Mesothelial cell of epicardium (in vitro differentiated cells): Measurements from ENCODE around the gene FBXO45. TPM values are rescaled to one million over a fixed set of nuclear protein-coding genes. Genes with fewer than 3 reads are reported as not detected.
"Not testable (repeated sequence)": the region's sequence is repeated elsewhere in the genome, so short reads cannot be mapped to it uniquely, and the experiment has no call there.

Source experiments
- DNase-seq, 2 experiments: peaks; one replicate each; pipeline ENCODE4 v3.0.0; 2021; ENCODE audit warnings: low spot score in 2 of 2; ENCODE audit not compliant: unreplicated experiment in 2 of 2
- H3K27ac Mint-ChIP-seq: 2 replicates; pipeline ENCODE4 v1.8.0; 2021; ENCODE audit warnings: mixed read lengths
- H3K27me3 Mint-ChIP-seq: 2 replicates; pipeline ENCODE4 v1.8.0; 2021; ENCODE audit warnings: low read depth, mixed read lengths
- H3K36me3 Mint-ChIP-seq: 2 replicates; pipeline ENCODE4 v1.8.0; 2021; ENCODE audit warnings: mixed read lengths
- H3K4me1 Mint-ChIP-seq: 2 replicates; pipeline ENCODE4 v1.8.0; 2021; ENCODE audit warnings: mixed read lengths
- H3K4me3 Mint-ChIP-seq: 2 replicates; pipeline ENCODE4 v1.8.0; 2021; ENCODE audit warnings: mild to moderate bottlenecking, moderate library complexity, mixed read lengths
- H3K9me3 Mint-ChIP-seq: 2 replicates; pipeline ENCODE4 v1.8.0; 2021; ENCODE audit warnings: mixed read lengths
- CTCF ChIP-seq: fragments of 200-600 bp; sonication (generic); IDR thresholded peaks from one replicate; pipeline ENCODE4 v1.5.0; 2021; ENCODE audit warnings: antibody characterized with exemption; ENCODE audit not compliant: unreplicated experiment
- total RNA-seq: library from RNA; stranded (reverse); gene quantifications from 3 replicates; pipeline ENCODE4 v1.2.1, GENCODE V29; 2021

Gene FBXO45
- total RNA-seq, 1 donor from 2014 or later, result 9.1 TPM

- H3K4me3 Mint-ChIP-seq, result no peak overlapping the region
- no peak for DNase-seq
- no peaks in the 10 kb centered on the region for H3K27me3 Mint-ChIP-seq
- H3K9me3 Mint-ChIP-seq, result no peaks in the 10 kb centered on the region
- H3K27ac Mint-ChIP-seq, result no peak overlapping the region
- no peaks in the 10 kb centered on the region for H3K4me1 Mint-ChIP-seq
- TF ChIP-seq CTCF, result no peak
- H3K36me3 Mint-ChIP-seq, result peaks cover 8% of the 10 kb centered on the region
These were observed 21.8 kb downstream of the FBXO45 start for GRCh38 chr3:196590279-196590678.

- Mint-ChIP-seq H3K9me3 (no peaks in the 10 kb centered on the region), H3K27me3 (no peaks in the 10 kb centered on the region), H3K36me3 (no peaks in the 10 kb centered on the region), H3K27ac (no peak overlapping the region), H3K4me3 (no peak overlapping the region), H3K4me1 (peaks cover 5% of the 10 kb centered on the region)
- TF ChIP-seq CTCF, result no peak
- DNase-seq, result no peak
These were observed 27.9 kb downstream of the FBXO45 start for GRCh38 chr3:196596355-196596754.

- H3K36me3 Mint-ChIP-seq, H3K9me3 Mint-ChIP-seq, H3K27ac Mint-ChIP-seq, H3K27me3 Mint-ChIP-seq, DNase-seq, H3K4me1 Mint-ChIP-seq: not testable (repeated sequence)
- peak overlapping the region; percentile 35 for H3K4me3 Mint-ChIP-seq
These were observed 29.7 kb downstream of the FBXO45 start for GRCh38 chr3:196597971-196598733.

- Mint-ChIP-seq H3K27ac (no peak overlapping the region), H3K9me3 (no peaks in the 10 kb centered on the region), H3K36me3 (no peaks in the 10 kb centered on the region), H3K27me3 (no peaks in the 10 kb centered on the region), H3K4me3 (no peak overlapping the region), H3K4me1 (peaks cover 8% of the 10 kb centered on the region)
- no peak for DNase-seq
- TF ChIP-seq CTCF, result no peak
These were observed 31.3 kb downstream of the FBXO45 start for GRCh38 chr3:196599734-196600128.

GRCh38 chr3:196600359-196600758 lies 31.9 kb downstream of the FBXO45 start:
- no peaks in the 10 kb centered on the region for H3K36me3 Mint-ChIP-seq
- no peak overlapping the region for H3K4me3 Mint-ChIP-seq

More at GRCh38 chr3:196600359-196600758, 31.9 kb downstream of the FBXO45 start:
- H3K27ac Mint-ChIP-seq, result no peak overlapping the region
- no peaks in the 10 kb centered on the region for H3K9me3 Mint-ChIP-seq
- DNase-seq, result no peak
- peaks cover 8% of the 10 kb centered on the region for H3K4me1 Mint-ChIP-seq
- H3K27me3 Mint-ChIP-seq, result peaks cover 1% of the 10 kb centered on the region
- TF ChIP-seq CTCF, result no peak
